PC-3 (cell line): Measurements from ENCODE around the gene TANC1. TPM values are rescaled to one million over a fixed set of nuclear protein-coding genes. Genes with fewer than 3 reads are reported as not detected.

Experiments
- ATAC-seq: fragments of 200-7000 bp; cut with Tn5 transposase; 2 replicates; pipeline ENCODE4 v1.9.1; 2020; ENCODE audit warnings: mild to moderate bottlenecking, moderate library complexity
- BruUV-seq: library from RNA; stranded (reverse); fragments of 400-500 nt; replicated peaks from 2 replicates; lab custom pipeline; 2021; lab: Mats Ljungman, UMichigan
- CTCF ChIA-PET: fragments of 300-600 bp; sonication (Branson Sonifier 250); formaldehyde crosslinking; loops from one replicate; lab custom pipeline; 2022; ENCODE audit warnings: antibody characterized with exemption; lab: Charles Lee
- POLR2A ChIA-PET: fragments of 300-600 bp; sonication (Branson Sonifier 250); formaldehyde crosslinking; loops from one replicate; lab custom pipeline; 2022; ENCODE audit warnings: antibody characterized with exemption; ENCODE audit not compliant: unreplicated experiment; lab: Charles Lee
- DNase-seq: peaks from one replicate; pipeline ENCODE4 v3.0.0-alpha.2; 2015
- H2AFZ ChIP-seq: fragments of 300-600 bp; sonication (generic); 2 replicates; pipeline ENCODE4 v1.6.0; 2016; ENCODE audit warnings: antibody characterized with exemption, low read length
- H3F3A ChIP-seq: fragments of 300-600 bp; sonication (generic); one replicate; pipeline ENCODE4 v1.6.0; 2017; ENCODE audit warnings: antibody characterized with exemption, low read length, control low read depth, mild to moderate bottlenecking; ENCODE audit not compliant: unreplicated experiment
- H3K27ac ChIP-seq: fragments of 300-600 bp; sonication (generic); 2 replicates; pipeline ENCODE4 v1.5.1; 2016; ENCODE audit warnings: mild to moderate bottlenecking, low read length
- H3K27me3 ChIP-seq: fragments of 300-600 bp; sonication (generic); 2 replicates; pipeline ENCODE4 v1.6.1; 2016; ENCODE audit warnings: low read length, mixed read lengths
- H3K36me3 ChIP-seq: fragments of 300-600 bp; sonication (generic); 2 replicates; pipeline ENCODE4 v1.6.1; 2016; ENCODE audit warnings: low read depth, mixed run types, low read length, mixed read lengths
- H3K4me1 ChIP-seq: fragments of 300-600 bp; sonication (generic); 2 replicates; pipeline ENCODE4 v1.5.1; 2016; ENCODE audit warnings: low read length; ENCODE audit not compliant: insufficient read depth
- H3K4me2 ChIP-seq: fragments of 300-600 bp; sonication (generic); 2 replicates; pipeline ENCODE4 v1.6.0; 2016; ENCODE audit warnings: low read length
- H3K4me3 ChIP-seq: fragments of 300-600 bp; sonication (generic); 2 replicates; pipeline ENCODE4 v1.5.1; 2016; ENCODE audit warnings: mild to moderate bottlenecking, low read length, mixed read lengths
- H3K79me2 ChIP-seq: fragments of 300-600 bp; sonication (generic); 2 replicates; pipeline ENCODE4 v1.6.1; 2017; ENCODE audit warnings: low read length, mixed read lengths
- H3K9ac ChIP-seq: fragments of 300-600 bp; sonication (generic); 2 replicates; pipeline ENCODE4 v1.6.0; 2016; ENCODE audit warnings: mild to moderate bottlenecking, low read length
- H3K9me2 ChIP-seq: fragments of 300-600 bp; sonication (generic); replicated peaks from 2 replicates; pipeline ENCODE4 v1.6.1; 2016; ENCODE audit warnings: mixed run types, low read length, mixed read lengths
- H3K9me3 ChIP-seq: fragments of 300-600 bp; sonication (generic); 2 replicates; pipeline ENCODE4 v1.6.1; 2016; ENCODE audit warnings: low read length, mixed read lengths
- H4K20me1 ChIP-seq: fragments of 300-600 bp; sonication (generic); 2 replicates; pipeline ENCODE4 v1.6.1; 2016; ENCODE audit warnings: low read length, mixed read lengths
- EZH2 ChIP-seq: fragments of 300-600 bp; sonication (generic); IDR thresholded peaks from one replicate; pipeline ENCODE4 v1.6.1; 2017; ENCODE audit warnings: antibody characterized with exemption, mild to moderate bottlenecking, low read length; ENCODE audit not compliant: unreplicated experiment
- EZH2phosphoT487 ChIP-seq: fragments of 300-600 bp; sonication (generic); IDR thresholded peaks from 2 replicates; pipeline ENCODE4 v1.6.1; 2018; ENCODE audit warnings: mild to moderate bottlenecking, antibody characterized with exemption, low read length, borderline replicate concordance
- intact Hi-C: fragments of 100-400 bp; cut with micrococcal nuclease; formaldehyde crosslinking; loops from 2 replicates; pipeline ENCODE4 v1.9.0; 2023
- total RNA-seq: library from RNA; depleted of rRNA; stranded (reverse); fragments of >200 nt; gene quantifications from 2 replicates; pipeline ENCODE4 v1.2.3, GENCODE V29; 2014
- TF ChIP-seq, protein P1 (sequence below): fragments of 300-600 bp; sonication (generic); conservative IDR thresholded peaks from 2 replicates; pipeline ENCODE4 v1.5.1; 2017; ENCODE audit warnings: antibody characterized with exemption, low read depth, mild to moderate bottlenecking, low read length

Gene TANC1
- total RNA-seq, 1 experiment from 2014 or later: 17.6 TPM

DNA sequence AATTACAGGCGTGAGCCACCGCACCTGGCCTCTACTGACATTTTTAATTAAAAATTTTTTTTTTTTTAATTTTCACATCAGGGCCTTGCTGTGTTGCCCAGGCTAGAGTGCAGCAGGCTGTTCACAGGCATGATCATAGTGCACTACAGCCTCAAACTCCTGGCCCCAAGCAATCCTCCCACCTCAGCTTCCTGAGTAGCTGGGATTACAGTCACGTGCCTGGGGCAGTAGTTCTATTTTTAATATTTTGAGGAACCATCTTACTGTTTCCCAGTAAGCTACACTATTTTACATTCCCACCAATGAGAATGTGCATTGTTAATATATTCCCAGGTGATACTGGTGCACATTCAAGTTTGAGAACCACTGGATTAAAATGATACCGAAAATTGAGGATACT, 225.4 kb downstream of the TANC1 start:
- no peak overlapping the region for H3K4me3 ChIP-seq
- ChIA-PET CTCF (no interaction called here), POLR2A (no interaction called here)
- H3K36me3 ChIP-seq: 0 out of 2 replicates have a peak, but pooled peaks cover 3% of the 10 kb centered on the region
- no peaks in the 10 kb centered on the region for H4K20me1 ChIP-seq
- H3K4me1 ChIP-seq: no peaks in the 10 kb centered on the region
- no peaks in the 10 kb centered on the region for H3K9me2 ChIP-seq
- no peaks in the 10 kb centered on the region for H3K79me2 ChIP-seq
- no peak overlapping the region for H3K27ac ChIP-seq
- intact Hi-C loops: no loop called here
- no peak overlapping the region for H2AFZ ChIP-seq
- no peak for DNase-seq
- ATAC-seq: no peak
- BruUV-seq: no TSS peak
- no peak for TF ChIP-seq EZH2phosphoT487
- no peak for TF ChIP-seq EZH2
- no peak overlapping the region for H3K9ac ChIP-seq
- no peak overlapping the region for H3K4me2 ChIP-seq
- no peaks in the 10 kb centered on the region for H3F3A ChIP-seq
- no peaks in the 10 kb centered on the region for H3K27me3 ChIP-seq
- H3K9me3 ChIP-seq: no peaks in the 10 kb centered on the region

DNA sequence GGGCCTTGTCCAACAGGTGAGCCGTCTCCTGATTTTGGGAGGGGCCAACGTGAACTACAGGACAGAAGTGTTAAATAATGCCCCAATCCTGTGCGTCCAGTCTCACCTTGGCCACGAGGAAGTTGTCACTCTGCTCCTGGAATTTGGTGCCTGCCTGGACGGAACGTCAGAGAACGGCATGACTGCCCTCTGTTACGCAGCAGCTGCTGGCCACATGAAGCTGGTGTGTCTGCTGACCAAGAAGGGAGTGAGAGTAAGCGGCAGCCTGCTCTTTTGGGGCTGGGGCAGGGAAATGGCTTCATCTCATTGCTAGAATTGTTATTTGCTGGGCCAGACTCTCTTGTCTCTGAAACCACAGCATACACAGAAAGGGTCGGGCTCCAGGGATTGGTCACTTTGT, 225.8 kb downstream of the TANC1 start:
- intact Hi-C loops: no loop called here
- no TSS peak for BruUV-seq
- ATAC-seq: no peak

DNA sequence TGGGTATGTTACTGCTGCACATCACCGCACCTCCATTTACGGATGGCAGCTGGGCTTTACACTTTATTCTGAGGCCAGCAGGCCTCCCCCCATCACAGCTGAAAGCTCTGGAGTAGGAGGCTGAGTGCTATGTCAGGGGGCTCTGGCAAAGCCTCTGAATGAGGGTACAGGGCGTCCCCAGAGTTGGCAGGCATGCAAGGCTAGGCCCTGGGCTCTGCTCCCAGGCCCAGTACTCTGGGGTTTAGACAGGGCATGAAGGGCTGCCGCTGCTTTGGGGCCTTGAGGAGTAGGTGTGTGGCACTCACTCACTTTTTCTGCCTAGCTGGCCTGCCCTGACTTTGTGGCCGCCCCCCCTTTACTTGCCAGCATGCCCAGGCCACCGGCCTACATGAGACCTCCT, 227.3 kb downstream of the TANC1 start:
- POLR2A ChIA-PET: no interaction called here
- DNase-seq (no peak), ATAC-seq (no peak)
- TF ChIP-seq EZH2phosphoT487: no peak
- TF ChIP-seq EZH2: no peak
- CTCF ChIA-PET: no interaction called here
- H3K9ac ChIP-seq: no peak overlapping the region
- BruUV-seq: no TSS peak
- no peaks in the 10 kb centered on the region for H3K9me3 ChIP-seq
- H4K20me1 ChIP-seq: no peaks in the 10 kb centered on the region
- H3K27me3 ChIP-seq: no peaks in the 10 kb centered on the region
- intact Hi-C loops: no loop called here
- H3K4me1 ChIP-seq: no peaks in the 10 kb centered on the region
- H3K27ac ChIP-seq: no peak overlapping the region
- H3K4me3 ChIP-seq: no peak overlapping the region
- H3F3A ChIP-seq: no peaks in the 10 kb centered on the region
- no peak overlapping the region for H3K4me2 ChIP-seq
- no peak overlapping the region for H2AFZ ChIP-seq
- no peaks in the 10 kb centered on the region for H3K79me2 ChIP-seq
- no peaks in the 10 kb centered on the region for H3K9me2 ChIP-seq
- peaks cover 7% of the 10 kb centered on the region; the same call in 1 of the 2 replicates for H3K36me3 ChIP-seq

More for the DNA sequence above, 225.8 kb downstream of the TANC1 start:
- no peaks in the 10 kb centered on the region for H3K9me3 ChIP-seq
- no peak overlapping the region for H3K9ac ChIP-seq
- H3K36me3 ChIP-seq: peaks cover 5% of the 10 kb centered on the region; the same call in 1 of the 2 replicates
- no peak overlapping the region for H3K4me2 ChIP-seq
- no peaks in the 10 kb centered on the region for H3K27me3 ChIP-seq
- ChIA-PET CTCF (no interaction called here), POLR2A (no interaction called here)
- H3K27ac ChIP-seq: no peak overlapping the region
- no peaks in the 10 kb centered on the region for H4K20me1 ChIP-seq
- no peaks in the 10 kb centered on the region for H3K4me1 ChIP-seq
- no peaks in the 10 kb centered on the region for H3F3A ChIP-seq
- no peaks in the 10 kb centered on the region for H3K9me2 ChIP-seq
- H3K79me2 ChIP-seq: no peaks in the 10 kb centered on the region
- TF ChIP-seq, protein P1, sequence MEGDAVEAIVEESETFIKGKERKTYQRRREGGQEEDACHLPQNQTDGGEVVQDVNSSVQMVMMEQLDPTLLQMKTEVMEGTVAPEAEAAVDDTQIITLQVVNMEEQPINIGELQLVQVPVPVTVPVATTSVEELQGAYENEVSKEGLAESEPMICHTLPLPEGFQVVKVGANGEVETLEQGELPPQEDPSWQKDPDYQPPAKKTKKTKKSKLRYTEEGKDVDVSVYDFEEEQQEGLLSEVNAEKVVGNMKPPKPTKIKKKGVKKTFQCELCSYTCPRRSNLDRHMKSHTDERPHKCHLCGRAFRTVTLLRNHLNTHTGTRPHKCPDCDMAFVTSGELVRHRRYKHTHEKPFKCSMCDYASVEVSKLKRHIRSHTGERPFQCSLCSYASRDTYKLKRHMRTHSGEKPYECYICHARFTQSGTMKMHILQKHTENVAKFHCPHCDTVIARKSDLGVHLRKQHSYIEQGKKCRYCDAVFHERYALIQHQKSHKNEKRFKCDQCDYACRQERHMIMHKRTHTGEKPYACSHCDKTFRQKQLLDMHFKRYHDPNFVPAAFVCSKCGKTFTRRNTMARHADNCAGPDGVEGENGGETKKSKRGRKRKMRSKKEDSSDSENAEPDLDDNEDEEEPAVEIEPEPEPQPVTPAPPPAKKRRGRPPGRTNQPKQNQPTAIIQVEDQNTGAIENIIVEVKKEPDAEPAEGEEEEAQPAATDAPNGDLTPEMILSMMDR: no peak
- no peak for TF ChIP-seq EZH2
- no peak for DNase-seq
- no peak overlapping the region for H3K4me3 ChIP-seq
- no peak overlapping the region for H2AFZ ChIP-seq
